Measurements from ENCODE around the gene MMP21.

The MMP21 gene

GRCh38 chr10:125792342-125793300 lies 17.0 kb upstream of the MMP21 start:
- DNase-seq (ENCODE audit: low read depth), result no peak

- DNase-seq (ENCODE audit: low read depth), result no peak
Measured at GRCh38 chr10:125788156-125789034, 12.8 kb upstream of the MMP21 start.

GRCh38 chr10:125785791-125786190 lies 10.2 kb upstream of the MMP21 start:
- DNase-seq (ENCODE audit: low read depth), result no peak

- no peak for DNase-seq (ENCODE audit: low read depth)
Measured at GRCh38 chr10:125783957-125784356, 8.3 kb upstream of the MMP21 start.

- DNase-seq (ENCODE audit: low read depth), result no peak
Measured at GRCh38 chr10:125783408-125783807, 7.8 kb upstream of the MMP21 start.

- DNase-seq (ENCODE audit: low read depth), result no peak
Measured at GRCh38 chr10:125782616-125783015, 7.0 kb upstream of the MMP21 start.

- no peak for DNase-seq (ENCODE audit: low read depth)
Measured at GRCh38 chr10:125782054-125782453, 6.4 kb upstream of the MMP21 start.

- DNase-seq (ENCODE audit: low read depth), result no peak
Measured at GRCh38 chr10:125781374-125781773, 5.8 kb upstream of the MMP21 start.

GRCh38 chr10:125779403-125780327 lies 4.0 kb upstream of the MMP21 start:
- no peak for DNase-seq (ENCODE audit: low read depth)

GRCh38 chr10:125778556-125778955 lies 2.9 kb upstream of the MMP21 start:
- DNase-seq (ENCODE audit: low read depth), result no peak

- no peak for DNase-seq (ENCODE audit: low read depth)
Measured at GRCh38 chr10:125777806-125778205, 2.2 kb upstream of the MMP21 start.

GRCh38 chr10:125774581-125775191 lies 935 bp downstream of the MMP21 start:
- DNase-seq (ENCODE audit: low read depth), result no peak

- DNase-seq (ENCODE audit: low read depth), result no peak
Measured at GRCh38 chr10:125773687-125774543, 1.7 kb downstream of the MMP21 start.

- DNase-seq (ENCODE audit: low read depth), result no peak
Measured at GRCh38 chr10:125772864-125773180, 2.8 kb downstream of the MMP21 start.

- DNase-seq (ENCODE audit: low read depth), result no peak
Measured at GRCh38 chr10:125772112-125772863, 3.3 kb downstream of the MMP21 start.

- no peak for DNase-seq (ENCODE audit: low read depth)
Measured at GRCh38 chr10:125770844-125771243, 4.8 kb downstream of the MMP21 start.

- no peak for DNase-seq (ENCODE audit: low read depth)
Measured at GRCh38 chr10:125769175-125769574, 6.4 kb downstream of the MMP21 start.

GRCh38 chr10:125768219-125768855 lies 7.3 kb downstream of the MMP21 start:
- DNase-seq (ENCODE audit: low read depth), result no peak

GRCh38 chr10:125766511-125766910 lies 9.1 kb downstream of the MMP21 start:
- no peak for DNase-seq (ENCODE audit: low read depth)

Measured in activated T-cell treated with anti-CD3 and anti-CD28 coated beads for 24 hours (primary cell).